GM18502 (cell line): ENCODE data around the gene MTRF1.
A peak's percentile ranks its signal among the peaks of the same experiment; 100 is the strongest.

Source experiments
- ATAC-seq: cut with Tn5 transposase; IDR thresholded peaks from one replicate; pipeline ENCODE4 v1.9.1; 2021; ENCODE audit warnings: mild to moderate bottlenecking; ENCODE audit not compliant: unreplicated experiment, poor library complexity

The MTRF1 gene

DNA sequence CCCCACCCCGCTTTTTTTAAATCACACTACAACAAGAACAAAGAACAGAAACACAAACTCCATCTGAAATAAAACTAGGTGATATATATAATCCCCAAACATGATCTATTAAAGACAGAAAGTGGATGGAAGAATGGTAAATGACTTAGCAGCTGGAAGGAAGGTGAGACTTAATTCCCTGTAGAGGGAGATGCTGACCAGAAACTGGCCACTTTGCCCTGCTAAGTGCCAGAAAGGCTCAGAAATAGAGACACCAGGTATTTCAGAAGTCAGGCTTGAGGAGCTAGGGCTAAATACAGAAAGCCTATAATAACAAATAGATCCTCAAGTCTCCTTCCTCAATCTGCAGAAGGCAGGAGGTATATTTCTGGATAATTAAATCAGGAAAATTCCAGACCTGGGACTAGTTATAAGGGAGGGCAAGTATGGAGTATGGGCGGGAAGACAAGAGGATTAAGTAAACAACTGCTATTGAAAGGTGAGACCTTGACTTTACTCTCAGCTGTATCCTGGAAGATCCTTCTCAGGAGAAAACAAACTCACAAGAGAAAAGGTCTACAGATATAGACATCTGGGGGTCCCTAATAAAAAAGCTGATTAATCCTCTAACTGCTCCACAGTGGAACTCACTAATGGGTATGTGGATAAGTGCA, 32.2 kb downstream of the MTRF1 start:
- no peak for ATAC-seq

GRCh38 chr13:41229356-41229755, 34.0 kb downstream of the MTRF1 start:
- ATAC-seq, result no peak

DNA sequence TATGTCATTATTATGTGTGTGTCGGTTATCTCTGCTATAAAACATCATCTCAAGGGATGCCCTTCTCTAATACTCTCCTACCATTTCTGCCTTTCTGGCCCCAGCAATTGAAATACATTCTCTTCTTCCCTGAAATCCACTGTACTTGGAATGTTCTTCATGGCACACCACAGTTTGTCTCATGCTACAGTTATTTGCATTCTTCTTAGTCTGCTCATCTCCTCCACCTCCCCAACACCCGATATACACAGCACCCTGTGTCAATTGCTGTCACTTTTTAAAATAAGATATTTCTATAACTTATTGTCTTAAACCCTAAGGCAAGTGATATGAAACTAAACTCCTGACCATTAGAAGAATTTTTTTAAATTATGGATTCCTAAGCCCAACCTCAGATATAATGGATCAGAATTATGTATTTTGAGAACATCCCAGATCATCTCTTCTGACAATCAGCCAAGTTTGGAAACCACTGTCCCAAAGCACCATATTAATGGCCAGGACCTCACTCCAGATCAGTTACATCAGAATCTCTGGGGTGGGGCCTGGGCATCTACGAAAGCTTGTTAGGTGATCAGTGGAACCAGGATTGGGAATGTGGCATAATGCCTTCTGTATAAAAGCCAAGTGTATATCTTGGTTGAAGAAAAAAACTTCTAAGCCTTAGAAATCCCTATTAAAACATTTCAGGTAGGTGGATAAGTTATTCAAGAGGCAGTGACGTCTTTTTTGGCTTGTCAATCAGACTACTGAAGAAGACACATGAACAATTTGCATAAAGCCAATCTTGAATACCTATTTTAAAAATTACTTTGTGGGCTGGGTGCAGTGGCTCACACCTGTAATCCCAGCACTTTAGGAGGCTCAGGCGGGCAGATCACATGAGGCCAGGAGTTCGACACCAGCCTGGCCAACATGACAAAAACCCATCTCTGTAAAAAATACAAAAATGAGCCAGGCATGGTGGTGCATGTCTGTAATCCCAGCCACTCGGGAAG, 39.0 kb downstream of the MTRF1 start:
- no peak for ATAC-seq

DNA sequence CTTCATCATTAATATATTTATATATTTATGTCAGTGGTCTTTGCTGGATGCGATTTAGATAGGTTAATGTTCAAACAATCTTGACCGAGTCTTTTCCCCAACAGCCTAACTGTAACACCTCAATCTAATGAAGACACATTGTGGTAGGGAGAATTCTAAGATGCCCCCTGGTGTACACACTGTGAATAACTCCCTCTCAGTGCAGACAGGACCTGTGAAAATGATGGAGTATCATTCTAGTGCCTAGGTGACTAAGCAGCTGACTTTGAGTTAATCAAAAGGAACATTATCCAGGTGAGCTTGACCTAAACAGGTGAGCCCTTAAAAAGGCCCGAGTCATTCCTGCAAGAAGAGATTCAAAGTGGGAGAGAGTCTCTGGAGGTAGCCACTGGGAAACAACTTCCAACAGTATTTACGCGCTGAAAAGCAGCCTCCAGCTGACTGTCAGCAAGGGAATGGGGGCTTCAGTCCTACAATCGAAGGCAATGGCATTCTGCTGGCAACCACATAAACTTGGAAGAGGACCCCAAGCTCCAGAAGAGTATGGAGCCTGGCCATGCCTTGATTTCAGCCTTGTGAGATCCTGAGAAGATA, 41.0 kb downstream of the MTRF1 start:
- peak; percentile 79 for ATAC-seq

GRCh38 chr13:41220401-41220800, 43.0 kb downstream of the MTRF1 start:
- ATAC-seq, result no peak

DNA sequence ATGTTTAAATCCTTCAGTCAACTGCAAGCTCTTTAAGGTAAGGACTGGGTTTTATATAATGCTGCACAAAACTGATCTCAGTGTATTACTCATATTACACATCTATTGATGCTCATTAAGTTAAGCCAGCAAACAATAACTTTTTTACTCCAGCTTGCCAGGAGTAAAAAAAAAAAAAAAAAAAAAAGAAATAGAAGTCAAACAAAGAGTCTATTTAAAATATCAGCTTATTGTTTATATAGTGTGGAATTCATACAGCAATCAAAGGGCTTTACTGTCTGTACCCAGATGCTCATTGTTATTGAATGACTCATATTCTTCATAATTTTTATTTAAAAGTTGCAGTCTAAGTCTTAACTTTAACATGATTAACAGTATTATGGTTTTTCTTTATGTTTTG, 47.2 kb downstream of the MTRF1 start:
- no peak for ATAC-seq

DNA sequence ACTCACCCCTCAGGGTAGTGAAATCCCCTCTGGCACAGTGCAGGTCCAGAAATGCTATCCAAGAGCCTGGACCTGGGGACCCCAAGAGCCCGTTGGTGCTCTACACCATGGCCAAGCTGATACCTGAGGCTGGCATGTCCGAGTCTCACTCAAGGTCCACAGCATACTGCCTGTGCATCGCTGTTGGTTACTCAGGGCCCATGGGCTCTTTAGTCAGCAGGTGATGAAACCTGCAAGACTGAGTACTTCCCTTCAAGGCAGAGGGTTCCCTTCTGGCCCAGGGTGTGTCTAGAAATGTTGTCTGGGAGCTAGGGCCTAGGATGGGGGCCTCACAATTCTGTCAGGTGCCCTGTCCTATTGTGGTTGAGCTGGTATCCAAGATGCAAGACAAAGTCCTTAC, 49.5 kb downstream of the MTRF1 start:
- ATAC-seq, result no peak

DNA sequence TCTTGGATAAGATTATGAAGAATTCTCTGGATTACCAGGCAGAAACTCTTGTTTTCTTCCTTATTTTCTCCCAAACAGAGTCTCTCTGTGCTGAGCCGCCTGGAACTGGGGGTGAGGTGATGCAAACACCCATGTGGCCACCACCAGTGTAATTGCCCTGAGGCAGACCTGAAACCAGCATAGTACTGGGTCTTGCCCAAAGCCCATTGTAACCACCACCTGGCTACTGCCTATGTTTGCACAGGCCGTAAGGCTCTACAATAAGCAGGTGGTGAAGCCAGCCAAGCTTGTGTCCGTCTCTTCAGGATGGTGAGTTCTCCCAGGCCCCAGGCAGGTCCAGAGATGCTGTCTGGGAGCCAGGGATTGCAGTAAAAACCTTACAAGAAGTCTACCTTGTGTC, 50.1 kb downstream of the MTRF1 start:
- ATAC-seq, result no peak

GRCh38 chr13:41212881-41213280, 50.5 kb downstream of the MTRF1 start:
- no peak for ATAC-seq

- no peak for ATAC-seq
Measured at GRCh38 chr13:41211062-41211461, 52.3 kb downstream of the MTRF1 start.

- no peak for ATAC-seq
Measured at GRCh38 chr13:41206467-41206866, 56.9 kb downstream of the MTRF1 start.

DNA sequence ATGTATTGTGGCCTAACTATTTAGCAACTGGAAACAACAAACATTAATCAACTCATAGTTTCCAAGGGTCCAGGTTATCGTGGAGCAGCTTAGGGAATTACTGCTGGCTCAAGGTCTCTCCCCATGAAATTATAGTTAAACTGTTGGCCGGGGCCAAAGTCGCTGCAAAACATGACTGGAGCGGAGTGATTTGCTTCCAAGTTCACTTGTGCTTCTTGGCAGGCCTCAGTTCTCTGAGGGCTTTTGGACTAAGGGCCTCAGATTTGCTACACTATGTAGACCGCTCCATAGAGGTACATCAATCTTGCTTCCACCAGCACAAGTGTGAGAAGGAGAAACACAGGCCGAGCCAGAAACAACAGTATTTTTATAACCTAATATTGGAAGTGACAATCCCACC, 59.6 kb downstream of the MTRF1 start:
- no peak for ATAC-seq

- no peak for ATAC-seq
Measured at GRCh38 chr13:41200126-41200525, 63.2 kb downstream of the MTRF1 start.

DNA sequence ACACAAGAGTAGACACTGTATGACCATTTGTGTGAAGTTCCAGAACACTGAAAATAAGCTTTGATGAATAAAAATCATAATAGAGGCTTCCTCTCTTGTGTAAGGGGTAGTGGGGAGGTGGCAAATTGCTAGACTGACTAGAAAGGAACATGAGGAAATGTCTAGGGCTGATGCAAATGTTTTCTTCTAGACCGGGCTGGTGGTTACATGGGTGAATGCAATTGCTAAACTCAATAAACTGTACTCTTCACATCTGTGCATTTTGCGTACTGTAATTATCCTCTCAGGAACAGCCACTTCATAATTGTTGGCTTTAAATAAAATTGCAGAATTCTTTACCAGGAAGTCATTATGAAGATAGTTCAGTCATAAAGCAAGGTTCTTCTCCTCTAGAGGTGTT, 63.9 kb downstream of the MTRF1 start:
- peak; percentile 80 for ATAC-seq

- peak; percentile 28 for ATAC-seq
Measured at GRCh38 chr13:41199079-41199478, 64.3 kb downstream of the MTRF1 start.

- ATAC-seq, result no peak
Measured at GRCh38 chr13:41196620-41197019, 66.8 kb downstream of the MTRF1 start.

DNA sequence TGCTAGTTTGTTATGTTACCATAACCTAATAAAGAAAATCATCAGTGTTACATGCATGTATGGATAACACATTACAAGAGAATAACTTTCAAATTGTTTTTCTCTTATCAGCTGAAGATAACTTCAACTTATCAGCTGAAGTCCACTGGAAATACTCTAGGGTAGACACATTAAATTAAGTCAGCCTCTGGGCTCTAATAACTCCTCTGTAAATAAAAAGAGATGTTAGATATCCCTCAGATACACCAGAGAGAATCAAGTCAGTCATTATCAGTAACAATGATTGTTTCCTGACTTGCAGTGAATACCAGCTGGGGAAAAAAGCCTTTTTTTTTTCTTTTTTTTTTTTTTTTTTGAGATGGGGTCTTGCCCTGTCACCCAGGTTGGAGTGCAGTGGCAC, 67.4 kb downstream of the MTRF1 start:
- ATAC-seq, result no peak

GRCh38 chr13:41193919-41194824, 69.2 kb downstream of the MTRF1 start, which contains the start of gene KBTBD7:
Gene KBTBD7 (minus strand): TSS chr13:41194569. CDS start chr13:41194257, 312 bp downstream.
- peak; percentile 96 for ATAC-seq

DNA sequence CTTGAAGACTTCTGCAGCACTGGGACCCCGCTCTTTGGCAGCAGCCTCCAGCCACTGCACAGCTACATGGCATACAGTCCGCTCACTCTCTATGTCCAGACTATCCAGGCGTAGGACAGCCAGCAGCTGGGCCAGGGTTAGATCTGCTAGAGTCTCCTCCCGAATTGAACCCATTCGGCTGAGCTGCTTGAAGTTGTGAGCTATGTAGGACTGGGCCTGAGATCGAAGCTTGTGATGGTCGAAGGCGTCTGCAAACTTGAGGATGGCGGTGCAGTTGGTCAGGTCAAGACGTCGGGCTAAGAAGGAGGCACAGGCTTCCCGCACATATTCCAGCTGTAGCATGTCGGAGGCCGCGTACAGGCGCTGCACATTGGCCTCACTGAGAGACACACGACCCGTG, 69.9 kb downstream of the MTRF1 start:
- ATAC-seq, result no peak

DNA sequence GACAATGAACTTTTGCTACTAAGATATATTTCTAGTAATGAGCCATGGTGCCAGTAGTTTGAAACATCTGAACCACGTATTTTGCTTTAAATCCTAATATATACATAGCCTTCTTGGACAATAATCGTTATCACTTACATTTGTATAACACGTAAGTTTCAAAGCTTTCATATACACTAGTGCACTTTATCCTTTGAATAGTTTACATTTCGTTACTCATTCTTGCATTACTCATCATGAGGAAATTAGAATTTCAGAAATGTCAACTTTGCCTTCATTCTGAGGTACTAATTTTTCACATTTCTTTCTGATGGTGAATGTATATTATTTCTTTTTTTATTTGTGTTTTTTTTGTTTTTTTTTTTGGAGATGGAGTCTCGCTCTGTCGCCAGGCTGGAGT, 74.8 kb downstream of the MTRF1 start:
- no peak for ATAC-seq
